HG03520 (cell line): ENCODE results near the gene ARHGAP22.

Source experiments
- ATAC-seq: cut with Tn5 transposase; IDR thresholded peaks from one replicate; pipeline ENCODE4 v1.9.1; 2021; ENCODE audit warnings: mild to moderate bottlenecking, moderate library complexity; ENCODE audit not compliant: unreplicated experiment

Gene ARHGAP22

GRCh38 chr10:48589266-48589665 lies 15.6 kb downstream of the ARHGAP22 start:
- ATAC-seq = no peak

- ATAC-seq = no peak
These were observed 17.1 kb downstream of the ARHGAP22 start for GRCh38 chr10:48587819-48588218.

GRCh38 chr10:48587101-48587500 lies 17.8 kb downstream of the ARHGAP22 start:
- no peak for ATAC-seq

GRCh38 chr10:48582970-48583369 lies 21.9 kb downstream of the ARHGAP22 start:
- ATAC-seq = no peak

- no peak for ATAC-seq
These were observed 24.6 kb downstream of the ARHGAP22 start for GRCh38 chr10:48580236-48580635.

- no peak for ATAC-seq
These were observed 25.5 kb downstream of the ARHGAP22 start for GRCh38 chr10:48579251-48579960.

GRCh38 chr10:48577158-48577557 lies 27.7 kb downstream of the ARHGAP22 start:
- no peak for ATAC-seq

GRCh38 chr10:48576501-48576900 lies 28.4 kb downstream of the ARHGAP22 start:
- ATAC-seq = no peak

- ATAC-seq = no peak
These were observed 29.0 kb downstream of the ARHGAP22 start for GRCh38 chr10:48575901-48576300.

- no peak for ATAC-seq
These were observed 30.0 kb downstream of the ARHGAP22 start for GRCh38 chr10:48574817-48575380.

- ATAC-seq = no peak
These were observed 30.5 kb downstream of the ARHGAP22 start for GRCh38 chr10:48574322-48574796.

GRCh38 chr10:48573045-48573444 lies 31.8 kb downstream of the ARHGAP22 start:
- ATAC-seq = no peak

- no peak for ATAC-seq
These were observed 32.5 kb downstream of the ARHGAP22 start for GRCh38 chr10:48572414-48572813.

- ATAC-seq = no peak
These were observed 36.3 kb downstream of the ARHGAP22 start for GRCh38 chr10:48568546-48568945.

GRCh38 chr10:48568131-48568530 lies 36.7 kb downstream of the ARHGAP22 start:
- ATAC-seq = no peak

GRCh38 chr10:48567346-48567745 lies 37.5 kb downstream of the ARHGAP22 start:
- ATAC-seq = no peak

- ATAC-seq = no peak
These were observed 40.3 kb downstream of the ARHGAP22 start for GRCh38 chr10:48564466-48565160.

GRCh38 chr10:48557511-48558123 lies 47.3 kb downstream of the ARHGAP22 start:
- no peak for ATAC-seq

- ATAC-seq = no peak
These were observed 48.2 kb downstream of the ARHGAP22 start for GRCh38 chr10:48556713-48557112.

- no peak for ATAC-seq
These were observed 48.8 kb downstream of the ARHGAP22 start for GRCh38 chr10:48556065-48556464.

GRCh38 chr10:48555310-48556042 lies 49.4 kb downstream of the ARHGAP22 start:
- ATAC-seq = no peak
